ENCODE measurements around the gene PROS1.

PROS1 gene

DNA sequence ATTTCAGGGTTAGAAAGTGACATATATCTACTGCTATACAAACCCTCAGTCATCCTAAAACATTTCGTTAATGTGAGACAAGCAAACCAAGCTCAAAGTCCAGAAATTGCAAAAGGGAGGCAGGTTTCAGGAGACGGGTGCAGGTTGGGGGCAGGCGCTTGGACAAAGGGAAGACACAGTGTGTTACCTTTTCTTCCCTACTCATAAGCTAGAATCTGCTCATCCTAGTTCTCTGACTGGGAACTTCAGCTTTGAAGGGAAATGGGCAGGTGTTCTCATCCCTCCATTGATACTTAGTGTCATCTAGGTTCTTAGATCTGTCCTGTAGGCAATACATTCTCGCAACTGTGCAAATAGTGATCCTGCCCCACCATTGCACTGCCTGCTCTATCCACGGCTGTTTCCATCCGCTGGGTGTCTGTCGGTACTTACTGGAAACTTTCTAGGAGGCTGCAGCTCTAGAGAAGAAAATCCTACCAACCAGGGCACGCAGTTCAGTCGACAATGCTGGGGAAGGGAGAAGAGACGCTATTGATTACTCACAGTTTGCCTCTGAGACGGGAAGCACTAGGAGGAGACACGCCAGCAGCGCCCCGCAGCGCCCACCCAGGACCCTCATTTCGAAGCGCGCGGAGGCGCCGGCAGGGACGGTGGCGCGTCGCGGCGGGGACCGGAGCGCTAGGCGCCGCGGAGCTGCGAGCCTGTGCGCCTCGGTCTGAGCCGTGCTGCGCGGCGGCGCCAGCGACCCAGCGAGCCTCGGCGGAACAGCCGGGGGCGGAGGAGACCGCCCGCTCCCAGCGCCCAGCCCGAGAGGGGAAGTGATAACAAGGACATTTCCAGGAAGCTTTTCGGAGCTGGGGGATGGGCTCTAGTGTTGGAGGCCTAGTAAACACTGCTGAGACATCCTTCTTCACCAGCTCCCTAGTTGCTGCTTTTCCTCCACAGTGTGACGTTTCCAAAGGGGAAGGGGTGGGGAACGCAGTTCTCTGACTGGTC lies at the start of gene PROS1:
Gene PROS1, minus strand, starts transcription at position 766 of the 996 bp plus-strand sequence. Its CDS starts 147 bp downstream, at position 619.
- DNase-seq (ENCODE audit: low read depth): peak; percentile 89

DNA sequence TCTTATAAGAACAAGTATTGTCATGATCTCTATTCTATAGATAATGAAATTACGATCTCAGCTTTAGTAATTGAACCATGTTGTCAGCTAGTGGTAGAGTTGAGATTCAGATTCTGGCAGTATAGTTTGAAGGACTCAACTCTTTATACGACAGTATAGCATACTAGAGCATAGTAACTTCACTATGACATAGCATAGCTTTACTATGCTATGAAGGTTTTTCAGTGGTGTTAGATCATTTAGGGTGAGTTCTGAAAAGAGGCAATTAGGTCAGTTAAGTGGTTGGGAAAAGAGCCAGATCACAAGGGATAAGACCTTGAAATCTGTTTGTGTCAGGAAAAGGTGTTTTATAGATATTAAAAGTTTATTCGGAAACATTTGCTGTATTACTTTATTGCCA lies 46.6 kb upstream of the PROS1 start:
- DNase-seq (ENCODE audit: low read depth): no peak

DNA sequence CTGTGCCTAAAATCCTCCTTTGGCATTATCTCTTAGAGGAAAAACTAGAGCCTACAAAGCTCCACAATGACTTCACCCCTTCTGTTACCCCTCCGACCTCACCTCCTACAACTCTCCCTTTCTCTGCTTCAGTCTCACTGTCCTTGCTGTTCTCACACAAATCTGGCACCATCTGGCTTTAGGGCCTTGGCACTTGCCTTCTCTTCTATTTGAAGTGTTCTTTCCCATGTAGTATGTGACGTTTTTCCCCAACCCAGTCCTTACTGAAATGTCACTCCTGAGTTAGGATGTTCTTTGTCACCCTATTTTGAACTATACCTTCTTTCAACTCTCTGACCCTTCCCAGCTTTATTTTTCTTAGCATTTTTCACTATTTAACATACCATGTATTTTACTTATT lies 46.0 kb upstream of the PROS1 start:
- DNase-seq (ENCODE audit: low read depth): no peak

DNA sequence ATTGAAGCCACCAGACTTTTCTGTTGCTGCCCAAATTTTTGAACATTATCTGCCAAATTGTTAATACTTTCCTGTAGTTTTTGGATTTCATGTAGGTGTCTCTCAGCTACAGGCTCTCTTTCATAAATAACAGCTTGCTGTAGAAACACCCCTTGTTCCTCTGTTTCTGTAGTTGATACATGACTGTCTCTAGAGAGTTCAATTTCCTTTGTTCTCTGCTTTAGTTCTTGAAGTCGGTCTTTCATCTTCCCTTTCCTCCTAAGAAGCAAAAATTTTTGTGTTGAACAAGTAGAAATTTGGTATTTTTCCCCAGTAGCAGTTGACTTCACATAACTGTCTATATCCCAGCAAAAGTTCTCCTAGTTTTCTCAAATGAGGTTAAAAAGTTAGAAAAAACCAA lies 41.3 kb upstream of the PROS1 start:
- DNase-seq (ENCODE audit: low read depth): no peak

DNA sequence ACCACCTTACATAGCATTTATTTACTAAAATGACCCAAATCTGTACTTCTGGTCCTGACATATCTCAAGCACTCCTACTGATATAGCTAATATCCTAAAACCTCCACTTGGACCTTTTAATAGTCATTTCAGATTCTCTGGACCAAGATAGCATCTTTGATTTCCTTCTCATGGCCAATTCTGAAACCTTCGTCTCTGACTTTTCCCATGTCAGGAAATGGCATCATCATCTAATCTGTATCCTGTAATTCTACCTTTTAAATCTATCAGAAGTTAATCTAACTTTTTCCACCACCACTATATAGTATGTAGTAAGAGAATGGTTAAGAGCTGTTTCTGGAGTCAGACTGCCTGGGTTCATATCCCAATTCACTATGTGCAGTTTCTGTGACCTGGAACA lies 38.5 kb upstream of the PROS1 start:
- no peak for DNase-seq (ENCODE audit: low read depth)

DNA sequence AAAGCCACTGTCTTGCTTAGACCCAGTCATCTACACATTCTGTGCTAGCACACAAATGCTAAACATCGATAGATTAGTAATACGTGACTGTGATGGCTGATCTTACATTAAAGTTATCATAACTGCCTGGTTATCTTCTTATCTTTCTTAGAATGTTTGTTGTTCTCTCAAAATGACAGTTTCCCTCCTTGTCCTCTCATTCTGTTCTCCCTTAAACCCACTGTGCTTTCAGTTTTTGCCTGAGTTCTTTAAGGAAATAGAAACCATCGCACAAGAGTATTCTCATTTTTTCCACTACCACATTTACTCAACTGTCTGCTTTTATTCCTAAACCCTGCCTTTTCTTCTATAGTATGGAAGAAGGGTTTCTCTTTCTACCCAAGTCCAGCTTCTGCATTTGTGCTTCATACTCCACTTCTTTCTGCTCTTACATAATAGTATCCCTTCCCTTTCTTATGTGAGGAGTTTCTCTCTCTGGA lies 37.6 kb upstream of the PROS1 start:
- no peak for DNase-seq (ENCODE audit: low read depth)

DNA sequence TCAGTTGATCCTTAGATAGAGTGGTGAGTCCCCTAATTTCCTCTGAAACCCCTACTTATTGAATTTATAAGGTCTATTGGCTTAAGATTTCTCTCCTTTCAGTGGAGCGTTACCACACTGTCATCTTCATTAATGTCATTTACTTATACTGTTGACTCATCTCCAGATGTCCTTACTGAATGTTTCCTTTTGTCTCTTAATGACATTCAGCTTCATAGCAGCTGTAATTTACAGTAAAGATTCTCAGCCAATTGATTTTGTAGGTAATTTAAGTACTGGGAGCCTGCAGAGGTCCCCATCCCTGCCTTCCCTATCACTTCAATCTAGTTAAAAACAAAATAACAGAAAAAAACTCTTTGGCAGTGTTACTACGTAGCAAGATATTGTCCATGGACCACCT lies 35.9 kb upstream of the PROS1 start:
- DNase-seq (ENCODE audit: low read depth): no peak

DNA sequence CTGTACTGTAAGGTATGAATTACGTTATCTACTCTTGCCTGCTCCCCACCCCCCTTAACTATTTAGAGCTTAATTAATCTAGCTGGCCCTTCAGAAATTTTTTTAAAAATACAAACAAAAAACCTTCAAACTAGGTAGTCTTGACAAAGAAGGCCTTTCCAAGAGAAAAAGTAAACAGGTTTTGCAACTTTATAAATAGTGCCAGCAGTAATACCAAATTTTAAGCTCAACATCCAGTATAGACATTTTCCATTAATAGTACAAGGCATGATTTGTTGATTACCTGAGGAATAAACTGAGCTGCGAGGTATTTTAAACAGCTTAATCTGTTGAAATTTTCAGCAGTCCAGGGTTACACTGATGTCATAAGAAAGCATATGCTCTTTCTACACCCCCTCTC lies 34.6 kb upstream of the PROS1 start:
- no peak for DNase-seq (ENCODE audit: low read depth)

DNA sequence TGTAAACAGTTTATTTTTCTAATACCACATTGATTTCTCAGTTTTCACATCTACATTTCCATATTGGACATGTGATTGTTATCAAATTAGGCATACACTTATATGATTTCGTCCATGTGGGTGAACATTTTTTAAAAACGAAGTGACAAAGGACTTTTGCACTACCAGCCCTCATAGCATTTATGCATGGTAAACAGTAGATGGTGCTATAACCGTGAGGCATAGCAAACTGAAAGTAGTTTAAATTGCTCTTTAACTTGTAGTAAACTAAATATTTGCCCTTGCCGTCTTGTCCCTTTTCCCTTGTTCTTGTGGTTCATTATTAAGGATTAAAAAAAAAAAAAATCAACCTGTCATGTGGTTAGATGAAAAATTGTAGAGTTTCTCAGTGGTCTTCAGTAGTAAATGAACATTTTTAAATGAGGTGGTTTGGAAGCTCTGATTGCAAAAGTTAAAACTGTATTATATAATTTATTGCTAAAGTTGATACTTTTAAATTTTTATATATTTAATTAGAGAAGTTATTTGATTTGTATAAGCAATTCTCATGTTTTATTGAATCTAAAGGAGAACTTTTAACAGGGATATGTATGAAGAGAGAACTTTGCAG lies 30.7 kb upstream of the PROS1 start:
- peak; percentile 74 for DNase-seq (ENCODE audit: low read depth)

DNA sequence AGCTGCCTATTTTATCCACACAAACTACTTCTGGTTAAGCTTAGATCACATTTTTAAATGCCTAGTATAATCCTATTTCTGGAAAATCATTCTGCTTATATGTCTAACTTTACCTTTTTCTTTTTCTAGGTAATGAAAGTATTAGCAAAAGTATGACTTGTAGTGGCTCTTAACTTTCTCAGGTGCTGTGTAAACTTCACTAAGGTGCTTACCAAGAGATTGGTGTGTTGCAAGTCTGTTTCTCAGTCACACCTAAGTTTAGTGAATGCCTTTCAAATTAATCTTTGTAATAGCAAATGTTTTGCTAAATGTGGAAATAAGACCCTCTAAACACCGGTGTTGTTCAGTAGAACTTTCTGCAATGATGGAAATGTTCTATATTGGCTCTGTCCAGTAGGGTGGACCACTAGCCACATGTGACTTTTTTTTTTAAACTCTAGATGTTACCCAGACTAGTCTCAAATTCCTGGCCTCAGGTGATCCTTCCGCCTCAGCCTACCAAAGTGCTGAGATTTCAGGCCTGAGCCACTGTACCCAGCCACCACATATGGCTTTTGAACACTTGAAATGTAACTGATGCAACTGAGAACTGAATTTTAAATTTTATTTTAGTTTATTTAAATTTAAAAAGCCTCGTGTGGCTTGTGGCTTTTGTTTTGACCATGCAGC lies 28.3 kb upstream of the PROS1 start:
- no peak for DNase-seq (ENCODE audit: low read depth)

DNA sequence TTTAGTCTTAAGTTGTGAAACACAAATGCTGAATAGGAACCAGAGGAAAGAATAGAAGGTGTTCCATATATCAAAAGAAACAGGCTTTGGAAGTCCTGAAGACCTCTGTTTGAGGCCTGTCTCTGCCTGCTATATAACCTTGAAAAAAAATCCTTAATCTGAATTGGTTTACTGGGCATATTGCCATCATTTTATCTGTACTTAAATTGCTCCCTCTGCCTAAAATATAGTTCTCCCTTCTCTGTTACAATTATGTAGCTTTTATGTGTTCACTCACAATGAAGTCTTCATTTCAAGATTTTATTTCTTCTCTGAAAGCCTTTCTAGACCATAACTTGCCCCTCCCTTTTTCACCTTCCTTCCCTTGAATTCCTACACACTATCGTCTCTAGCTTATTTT lies 27.5 kb upstream of the PROS1 start:
- DNase-seq (ENCODE audit: low read depth): no peak

DNA sequence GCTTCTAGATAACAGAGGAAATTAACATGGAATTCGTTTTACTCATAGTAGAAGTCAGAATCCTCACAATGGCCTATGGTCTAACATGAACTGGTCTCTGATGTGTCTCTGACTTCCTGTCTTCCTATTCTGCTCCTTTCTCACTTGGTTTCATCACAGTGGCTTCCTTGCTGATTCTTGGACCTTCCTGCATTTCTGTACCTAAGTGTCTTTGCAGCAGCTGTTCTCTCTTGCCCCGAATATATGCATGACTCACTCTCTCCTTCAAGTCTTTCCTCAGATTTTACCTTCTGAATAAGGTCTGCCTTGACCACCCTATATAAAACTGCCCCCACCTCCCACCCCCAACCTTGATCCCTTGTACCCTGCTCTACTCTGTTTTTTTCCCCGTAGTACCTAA lies 20.4 kb upstream of the PROS1 start:
- peak; percentile 15 for DNase-seq (ENCODE audit: low read depth)

DNA sequence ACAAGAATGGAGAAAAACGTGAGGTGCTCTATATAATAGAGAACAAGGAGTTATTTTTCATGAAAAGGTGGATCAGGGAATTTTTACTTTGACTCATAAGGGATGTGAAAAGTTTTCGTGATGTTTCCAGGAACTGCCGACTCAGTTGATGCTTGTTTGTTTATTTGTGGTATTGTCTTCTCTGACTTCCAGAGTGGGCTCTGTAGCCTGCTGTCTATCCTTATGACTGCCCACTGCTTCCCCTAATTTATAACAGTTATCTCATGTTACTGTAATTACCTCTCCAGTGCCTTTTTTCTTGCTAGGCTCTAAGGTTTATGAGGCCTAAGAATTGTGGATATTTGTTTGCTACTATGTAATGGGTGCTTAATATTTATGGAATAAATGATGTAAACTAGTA lies 18.5 kb upstream of the PROS1 start:
- no peak for DNase-seq (ENCODE audit: low read depth)

DNA sequence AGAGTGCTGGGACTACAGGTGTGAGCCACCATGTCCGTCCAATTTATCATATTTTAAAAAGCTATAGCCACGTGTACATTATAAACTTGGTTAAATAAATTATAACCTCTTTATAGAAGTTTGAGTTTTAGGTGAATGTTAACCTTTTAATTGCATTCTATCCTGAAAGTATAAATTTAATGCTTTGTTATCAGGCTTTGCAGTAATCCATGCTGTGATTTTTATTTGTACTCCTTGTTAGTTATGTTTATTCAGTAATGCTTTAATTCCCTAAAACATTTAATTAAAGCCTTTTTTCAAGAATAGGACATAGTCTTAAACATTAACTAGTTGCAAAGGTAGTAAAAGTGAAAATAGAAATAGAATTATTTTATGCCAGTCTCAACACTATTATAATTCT lies 17.9 kb upstream of the PROS1 start:
- no peak for DNase-seq (ENCODE audit: low read depth)

DNA sequence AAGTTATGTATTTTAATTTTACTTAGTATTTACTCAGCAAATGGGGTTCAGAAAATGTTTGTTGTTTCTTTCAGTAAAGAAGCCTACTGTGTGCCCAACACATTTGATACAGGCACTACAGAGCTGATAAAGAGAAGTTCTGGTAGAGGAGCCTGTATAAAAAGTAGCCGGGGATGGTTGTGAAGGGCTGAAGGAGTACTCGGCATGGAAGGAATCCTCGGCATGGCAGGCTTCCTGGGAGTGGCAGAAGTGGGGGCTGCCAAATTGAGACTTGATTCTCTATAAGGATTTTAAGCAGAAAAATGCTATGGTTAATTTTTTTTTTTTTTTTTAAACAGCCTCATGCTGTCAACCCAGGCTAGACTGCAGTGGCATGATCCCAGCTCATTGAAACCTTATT lies 15.5 kb upstream of the PROS1 start:
- no peak for DNase-seq (ENCODE audit: low read depth)

DNA sequence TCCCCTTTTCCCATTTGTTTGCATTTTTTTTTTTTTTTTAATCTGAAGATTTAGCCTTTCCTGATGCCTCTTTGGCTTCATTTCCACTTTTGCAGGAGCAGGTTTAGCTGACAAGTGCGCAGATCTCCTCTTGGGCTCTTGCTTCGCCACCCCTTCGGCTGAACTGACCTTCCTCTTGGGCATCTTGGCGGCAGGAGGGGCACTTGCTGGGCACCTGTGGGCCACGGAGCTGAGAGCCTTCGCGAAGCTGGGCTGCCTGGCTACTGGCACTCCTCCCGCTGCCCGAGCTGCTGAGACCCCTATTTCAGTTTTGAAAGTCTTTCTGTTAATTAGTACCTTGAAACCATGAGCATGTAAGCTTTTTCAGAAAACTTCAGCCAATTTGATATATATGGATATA lies 15.1 kb upstream of the PROS1 start:
- DNase-seq (ENCODE audit: low read depth): no peak

DNA sequence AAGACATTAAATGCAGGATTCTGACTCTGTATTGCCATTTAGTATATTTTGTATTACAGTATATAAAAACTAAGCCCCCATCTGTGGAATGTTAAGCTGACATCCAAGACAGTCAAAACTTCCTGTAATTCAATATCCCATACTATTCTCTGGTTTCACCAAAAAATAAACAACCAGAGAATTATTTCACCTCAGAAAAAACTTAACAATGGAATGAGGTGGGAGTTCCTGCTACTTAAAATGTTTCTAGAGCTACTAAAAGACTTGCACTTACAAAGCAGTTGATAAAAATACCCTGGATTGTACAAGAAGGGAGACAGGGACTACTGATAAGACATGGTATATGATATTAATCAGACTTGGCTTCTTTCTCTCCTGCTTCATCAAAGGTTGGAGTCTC lies 14.6 kb upstream of the PROS1 start:
- DNase-seq (ENCODE audit: low read depth): peak; percentile 71

DNA sequence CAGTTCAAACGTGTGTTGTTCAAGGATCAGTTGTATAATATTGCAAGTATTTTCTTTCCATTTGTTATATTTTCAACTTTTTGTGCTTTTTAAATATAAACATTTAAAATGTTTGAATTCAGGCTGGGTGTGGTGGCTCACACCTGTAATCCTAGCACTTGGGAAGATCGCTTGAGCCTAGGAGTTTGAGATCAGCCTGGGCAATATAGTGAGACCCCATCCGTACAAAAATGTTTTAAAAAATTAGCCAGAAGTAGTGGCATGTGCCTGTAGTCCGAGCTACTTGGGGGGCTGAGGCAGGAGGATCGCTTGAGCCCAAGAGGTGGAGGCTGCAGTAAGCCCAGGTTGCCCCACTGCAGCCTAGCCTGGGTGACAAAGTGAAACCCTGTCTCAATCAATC lies 10.9 kb upstream of the PROS1 start:
- DNase-seq (ENCODE audit: low read depth): no peak

DNA sequence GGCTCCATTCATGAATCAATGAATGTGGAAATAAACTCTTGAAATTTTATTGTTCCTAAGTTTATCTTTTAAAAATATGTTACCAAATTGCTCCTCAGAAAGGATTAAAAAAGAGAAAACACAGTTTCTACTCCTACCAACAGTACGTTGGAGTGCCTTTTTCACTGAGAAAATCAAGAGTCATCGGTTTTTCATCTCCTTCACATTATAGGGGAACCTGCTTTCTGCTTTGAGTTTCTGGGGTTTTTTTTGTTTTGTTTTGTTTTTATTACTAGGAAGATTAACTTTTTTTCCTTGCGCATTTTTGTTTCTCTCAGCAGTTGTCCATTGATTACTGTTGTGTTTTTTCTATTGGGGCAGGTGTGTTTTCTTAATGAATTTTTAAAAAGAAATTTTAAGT lies 9.7 kb upstream of the PROS1 start:
- no peak for DNase-seq (ENCODE audit: low read depth)

DNA sequence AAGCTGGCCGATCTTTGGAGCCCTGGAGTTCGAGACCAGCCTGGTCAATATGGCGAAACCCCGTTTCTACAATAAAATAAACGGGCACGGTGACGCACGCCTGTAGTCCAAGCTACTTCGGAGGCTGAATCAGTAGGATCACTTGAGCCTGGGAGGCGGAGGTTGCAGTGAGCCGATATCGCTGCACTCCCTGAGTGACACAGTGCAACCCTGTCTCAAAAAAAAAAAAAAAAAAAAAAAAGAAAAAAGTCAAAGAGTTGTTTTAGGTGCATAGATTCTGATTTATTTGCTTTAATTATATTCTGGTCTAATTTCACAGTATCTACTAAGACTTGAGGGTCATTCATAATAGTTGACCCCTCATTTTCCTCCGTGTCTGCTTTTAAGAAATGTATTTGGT lies 8.0 kb upstream of the PROS1 start:
- no peak for DNase-seq (ENCODE audit: low read depth)

DNA sequence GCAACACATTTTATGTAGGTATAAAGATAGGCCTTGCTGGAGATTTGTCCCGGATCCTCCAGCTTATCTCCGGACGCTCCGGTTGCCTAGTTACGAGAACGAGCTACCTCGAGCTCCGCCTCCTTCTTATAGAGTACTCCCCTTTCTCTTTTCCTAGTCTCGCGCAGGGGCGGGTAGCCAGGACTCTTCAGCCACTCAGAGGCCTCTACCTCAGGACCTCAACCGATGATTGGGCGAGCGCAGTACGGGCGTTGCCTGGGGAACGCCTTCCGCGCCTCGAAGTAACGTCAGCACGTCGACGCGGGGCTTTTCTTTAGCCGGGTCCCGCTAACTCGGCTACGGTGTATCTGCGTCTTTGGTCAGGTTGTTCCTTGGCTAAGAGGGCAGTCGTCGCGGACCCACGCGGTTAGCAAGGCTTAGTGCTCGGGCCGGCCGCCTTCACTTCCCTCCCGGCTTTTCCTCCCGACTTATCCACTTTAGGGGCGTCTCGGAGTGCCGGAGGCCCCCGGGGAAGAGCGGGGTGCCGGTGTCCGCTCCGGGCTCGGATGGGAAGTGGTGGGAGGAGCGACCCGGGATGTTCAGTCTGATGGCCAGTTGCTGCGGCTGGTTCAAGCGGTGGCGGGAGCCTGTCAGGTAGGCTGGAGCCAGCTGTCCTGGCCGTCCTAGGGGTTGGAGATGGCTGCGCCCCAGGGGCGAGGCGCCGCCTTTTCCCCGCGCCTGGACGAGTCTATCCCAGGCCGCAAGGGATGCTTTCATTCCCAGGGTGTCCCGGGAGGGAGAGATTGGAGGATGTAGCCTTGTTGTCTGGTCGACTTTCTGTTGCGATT lies 6.4 kb upstream of the PROS1 start, which contains the start of gene ARL13B:
Gene ARL13B, plus strand, starts transcription at position 306 of the 827 bp plus-strand sequence. Its CDS starts 269 bp downstream, at position 575.
- peak; percentile 98 for DNase-seq (ENCODE audit: low read depth)

DNA sequence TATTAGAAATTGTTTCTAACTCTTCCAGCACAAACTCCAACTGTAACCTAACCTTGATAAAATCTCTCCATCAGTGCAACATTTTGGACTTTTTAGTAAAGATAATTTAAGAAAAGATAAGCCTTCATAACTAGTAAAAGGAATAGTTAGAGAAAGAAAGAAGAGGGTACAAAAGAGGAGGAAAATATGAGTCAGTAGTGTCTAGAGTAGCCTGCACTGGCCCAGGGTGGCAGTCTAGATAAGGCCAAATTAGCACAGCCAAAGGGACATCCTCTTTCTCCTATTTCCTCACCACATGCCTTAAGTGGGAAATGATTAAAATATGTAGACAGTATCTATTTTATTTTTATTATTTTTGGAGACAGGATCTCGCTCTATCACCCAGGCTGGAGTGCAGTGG lies 3.7 kb downstream of the PROS1 start:
- no peak for DNase-seq (ENCODE audit: low read depth)

All from amniotic epithelial cell (primary cell).